ENCODE results near the gene TTLL4.
"Not testable (repeated sequence)": the region's sequence is repeated elsewhere in the genome, so short reads cannot be mapped to it uniquely, and the experiment has no call there.

The TTLL4 gene

DNA sequence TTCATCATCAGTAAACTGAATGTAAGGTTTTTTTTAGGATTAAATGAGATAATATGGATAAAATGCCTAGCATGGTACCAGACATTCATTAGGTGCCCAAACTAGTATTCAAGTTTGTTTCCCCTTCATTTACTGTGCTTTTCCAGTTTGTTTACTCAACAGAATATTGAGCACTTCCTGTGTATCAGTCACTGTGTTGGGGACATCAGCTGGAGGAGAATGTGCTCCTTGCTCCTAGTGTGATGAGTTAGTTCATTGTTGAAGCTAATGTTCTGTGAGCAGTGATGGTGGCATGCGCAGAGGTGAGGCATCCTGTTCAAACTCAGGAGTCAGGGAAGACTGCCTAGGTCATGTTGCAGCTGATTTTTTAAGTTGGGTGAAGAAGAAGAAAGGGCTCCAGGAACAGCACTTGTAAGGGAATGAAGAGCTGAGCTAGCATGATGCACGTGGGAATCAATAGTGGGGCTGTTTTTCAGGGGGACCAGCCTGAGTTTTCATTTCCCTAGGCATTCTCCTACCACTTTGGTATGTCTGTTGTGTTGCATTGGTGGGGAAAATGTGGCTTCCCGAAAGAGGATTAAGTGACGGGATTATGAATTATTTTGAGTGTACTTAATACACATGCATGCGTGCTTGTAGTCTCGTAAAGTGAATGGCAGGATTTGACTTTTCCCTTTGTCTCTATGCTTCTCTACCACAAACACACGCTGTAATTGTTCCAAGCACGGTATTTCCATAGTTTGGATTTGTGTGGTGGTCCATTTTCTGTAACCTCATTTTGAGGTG lies 23.7 kb downstream of the TTLL4 start:
- peak overlapping the region; percentile 88 for H3K27ac ChIP-seq
- DNase-seq (ENCODE audit: low read depth, low spot score): no peak

DNA sequence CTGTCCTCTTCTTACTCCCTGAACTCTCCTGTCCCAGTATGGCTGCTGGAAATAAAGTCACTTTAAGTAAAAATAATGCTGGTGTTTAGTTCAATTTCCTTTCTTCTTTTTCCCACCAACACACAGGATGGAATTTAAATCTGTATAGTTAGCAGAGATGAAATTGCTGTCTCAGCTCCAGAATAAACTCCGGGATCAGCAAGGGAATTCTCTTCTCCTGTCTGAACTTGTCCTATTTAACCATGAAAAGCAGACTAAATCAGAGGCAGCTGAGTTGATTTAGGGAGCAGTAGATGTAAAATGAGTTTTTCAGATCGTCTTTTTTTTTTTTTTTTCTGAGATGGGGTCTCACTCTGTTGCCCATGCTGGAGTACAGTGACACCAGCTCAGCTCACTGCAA lies 25.9 kb downstream of the TTLL4 start:
- H3K27ac ChIP-seq: no peak overlapping the region
- no peak for DNase-seq (ENCODE audit: low read depth, low spot score)

DNA sequence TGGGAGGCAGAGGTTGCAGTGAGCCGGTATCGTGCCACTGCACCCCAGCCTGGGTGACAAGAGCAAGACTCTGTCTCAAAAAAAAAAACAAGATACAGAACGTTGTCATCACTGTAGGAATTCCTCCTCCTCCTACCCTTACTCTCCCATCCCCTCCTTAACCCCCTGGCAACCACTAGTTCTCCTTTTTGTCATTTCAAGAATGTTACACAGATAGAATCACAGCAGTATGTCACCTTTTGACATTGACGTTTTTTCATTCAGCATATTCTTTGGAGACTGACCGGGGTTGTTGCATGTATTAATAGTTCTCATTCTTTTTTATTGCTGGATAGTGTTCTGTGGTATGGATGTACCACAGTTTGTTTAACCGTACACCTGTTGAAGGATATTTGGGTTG lies 32.4 kb downstream of the TTLL4 start:
- DNase-seq (ENCODE audit: low read depth, low spot score): no peak
- H3K27ac ChIP-seq: no peak overlapping the region

DNA sequence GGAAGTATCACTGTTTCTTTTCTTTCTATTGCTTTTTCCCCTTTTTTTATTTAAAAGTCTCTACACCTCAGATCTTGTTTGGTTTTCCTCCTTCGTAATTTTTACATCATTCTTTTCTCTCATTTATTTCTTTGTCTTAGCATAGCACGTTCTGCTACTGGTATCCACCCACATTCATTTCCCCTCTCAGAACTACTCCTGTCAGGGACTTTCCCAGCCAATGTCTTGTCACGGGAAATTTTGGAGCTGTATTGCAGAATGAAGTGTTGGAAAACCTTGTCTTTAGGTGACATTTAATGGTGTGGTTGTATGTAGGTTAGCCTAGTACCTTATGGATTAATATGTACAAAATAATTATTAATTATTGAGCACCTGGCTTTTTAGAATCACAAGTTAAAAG lies 34.0 kb downstream of the TTLL4 start:
- DNase-seq (ENCODE audit: low read depth, low spot score): no peak
- no peak overlapping the region for H3K27ac ChIP-seq

DNA sequence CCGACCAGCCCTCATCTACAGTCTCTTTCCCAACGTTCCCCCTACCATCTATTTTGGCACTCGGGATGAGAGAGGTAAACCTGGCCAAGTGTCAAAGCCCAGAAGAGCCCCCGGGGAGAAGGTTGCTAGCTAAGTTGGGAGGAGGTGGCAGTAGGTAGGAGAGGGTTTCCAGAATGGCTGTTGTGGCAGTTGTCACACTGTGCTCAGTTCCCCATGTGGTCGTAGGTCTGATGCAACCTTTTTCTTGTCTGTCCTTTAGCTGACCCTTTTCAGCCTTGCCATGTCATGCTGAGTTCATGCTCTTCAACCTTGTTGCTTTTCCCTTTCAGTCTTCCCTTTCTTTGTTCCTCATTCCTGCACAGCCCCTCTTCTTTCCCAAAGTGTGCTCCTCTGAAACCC lies 34.5 kb downstream of the TTLL4 start:
- DNase-seq (ENCODE audit: low read depth, low spot score): no peak
- peak overlapping the region; percentile 39 for H3K27ac ChIP-seq

DNA sequence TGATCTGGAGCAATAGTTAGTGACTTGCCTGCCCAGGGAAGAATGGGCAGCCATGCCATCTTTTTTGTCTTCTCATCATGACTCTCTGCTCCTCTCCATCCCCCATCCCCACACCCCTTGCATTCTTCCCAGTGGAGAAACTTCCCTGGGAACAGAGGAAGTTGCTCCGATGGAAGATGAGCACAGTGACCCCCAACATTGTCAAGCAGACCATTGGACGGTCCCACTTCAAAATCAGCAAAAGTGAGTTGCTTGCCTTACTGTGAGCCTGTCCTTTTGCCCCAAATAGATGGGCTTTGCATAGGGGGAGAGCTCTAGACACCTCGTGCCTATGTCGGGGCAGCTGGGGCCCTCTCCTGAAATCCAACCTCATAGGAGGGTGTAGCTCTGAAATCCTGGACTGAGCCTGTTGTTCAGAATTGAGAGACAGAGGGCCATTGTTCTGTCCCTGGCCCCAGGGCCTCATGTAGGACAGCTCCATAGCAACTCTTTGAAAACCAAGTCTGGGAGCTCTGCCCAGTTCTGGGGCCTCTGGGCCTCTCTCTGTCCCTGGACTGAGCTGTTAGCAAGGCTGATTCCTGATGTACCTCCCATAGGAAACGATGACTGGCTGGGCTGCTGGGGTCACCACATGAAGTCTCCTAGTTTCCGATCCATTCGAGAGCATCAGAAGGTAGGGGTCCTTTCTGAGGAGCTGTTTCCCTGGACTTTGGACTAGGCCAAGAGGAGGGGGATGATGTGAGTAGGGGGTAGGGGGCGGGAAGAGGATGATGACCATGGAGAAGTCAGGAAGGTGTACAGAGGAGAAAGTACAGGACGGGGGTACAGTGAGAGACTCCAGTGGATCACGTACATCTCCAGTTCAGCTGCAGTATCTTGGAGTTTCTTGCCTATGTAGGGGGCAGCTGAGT lies 35.2 kb downstream of the TTLL4 start:
- peak overlapping the region; percentile 39 for H3K27ac ChIP-seq
- peak; percentile 43 for DNase-seq (ENCODE audit: low read depth, low spot score)

DNA sequence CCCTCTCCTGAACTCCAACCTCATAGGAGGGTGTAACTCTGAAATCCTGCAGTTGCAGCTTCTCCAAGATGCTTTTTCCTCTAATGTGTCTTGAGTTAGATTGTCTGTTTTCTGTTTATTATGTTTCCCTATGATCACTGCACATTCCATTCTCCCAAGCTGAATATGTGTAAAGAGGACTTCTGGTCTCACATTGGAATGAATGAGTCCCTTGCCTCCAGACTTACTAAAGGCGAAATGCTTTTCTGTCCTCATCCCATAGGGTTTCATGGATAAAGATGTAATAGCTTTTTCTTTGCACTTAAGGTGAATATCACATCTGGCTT lies 35.8 kb downstream of the TTLL4 start:
- no peak overlapping the region for H3K27ac ChIP-seq
- no peak for DNase-seq (ENCODE audit: low read depth, low spot score)

DNA sequence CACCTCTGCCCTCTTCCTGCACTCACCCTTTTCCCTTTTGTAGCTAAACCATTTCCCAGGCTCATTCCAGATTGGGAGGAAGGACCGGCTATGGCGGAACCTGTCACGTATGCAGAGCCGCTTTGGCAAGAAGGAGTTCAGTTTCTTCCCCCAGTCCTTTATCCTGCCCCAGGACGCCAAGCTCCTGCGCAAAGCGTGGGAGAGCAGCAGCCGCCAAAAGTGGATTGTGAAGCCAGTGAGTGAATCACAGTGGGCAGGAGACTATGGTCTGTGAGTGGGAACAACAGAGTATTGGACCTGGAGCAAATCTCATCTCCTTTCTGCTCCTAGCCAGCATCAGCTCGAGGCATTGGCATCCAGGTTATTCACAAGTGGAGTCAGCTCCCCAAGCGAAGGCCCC lies 36.3 kb downstream of the TTLL4 start:
- no peak for DNase-seq (ENCODE audit: low read depth, low spot score)
- no peak overlapping the region for H3K27ac ChIP-seq

DNA sequence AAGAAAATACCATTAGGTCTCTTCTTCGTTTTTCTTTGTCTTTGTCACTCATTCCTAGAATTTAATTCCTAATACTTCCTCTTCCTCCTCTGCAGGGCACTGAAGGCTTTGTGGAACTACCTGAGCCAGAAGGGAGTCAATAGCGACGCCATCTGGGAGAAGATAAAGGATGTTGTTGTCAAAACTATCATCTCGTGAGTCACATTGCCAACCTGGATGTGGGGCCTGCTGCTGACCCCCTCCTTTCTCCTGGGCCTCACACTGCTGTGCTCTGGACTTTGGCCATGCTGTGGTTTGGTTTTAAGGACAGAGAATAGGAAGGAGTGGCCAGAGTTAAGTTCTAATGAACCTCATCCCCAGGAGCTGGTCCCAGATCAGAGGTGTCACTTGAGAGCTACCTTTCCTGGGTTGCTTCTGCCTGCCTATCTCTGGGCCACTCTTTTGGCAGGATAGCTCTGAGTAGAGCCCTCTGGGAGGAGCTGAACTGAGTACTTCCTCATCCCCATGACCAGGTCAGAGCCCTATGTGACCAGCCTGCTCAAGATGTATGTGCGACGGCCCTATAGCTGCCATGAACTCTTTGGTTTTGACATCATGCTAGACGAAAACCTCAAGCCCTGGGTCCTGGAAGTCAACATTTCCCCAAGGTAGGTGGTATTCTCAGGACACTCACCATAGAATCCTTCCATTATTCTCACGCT lies 38.3 kb downstream of the TTLL4 start:
- DNase-seq (ENCODE audit: low read depth, low spot score): no peak
- H3K27ac ChIP-seq: no peak overlapping the region

DNA sequence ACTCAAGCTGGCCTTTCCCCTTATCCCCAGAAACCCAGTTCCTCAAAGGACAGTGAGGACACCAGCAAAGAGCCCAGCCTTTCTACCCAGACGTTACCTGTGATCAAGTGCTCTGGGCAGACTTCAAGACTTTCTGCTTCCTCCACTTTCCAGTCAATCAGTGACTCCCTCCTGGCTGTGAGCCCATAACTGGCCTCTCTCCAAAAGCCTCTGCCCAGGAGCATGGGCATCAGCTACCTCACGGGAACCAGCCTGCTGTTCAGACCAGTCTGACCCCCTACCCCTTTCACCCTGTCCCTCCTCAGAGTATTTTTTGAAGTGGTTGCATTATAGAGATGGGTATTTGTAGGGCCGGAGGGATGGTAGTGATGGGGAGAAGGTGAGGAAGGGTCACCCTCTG lies 43.6 kb downstream of the TTLL4 start:
- H3K27ac ChIP-seq: no peak overlapping the region
- no peak for DNase-seq (ENCODE audit: low read depth, low spot score)

DNA sequence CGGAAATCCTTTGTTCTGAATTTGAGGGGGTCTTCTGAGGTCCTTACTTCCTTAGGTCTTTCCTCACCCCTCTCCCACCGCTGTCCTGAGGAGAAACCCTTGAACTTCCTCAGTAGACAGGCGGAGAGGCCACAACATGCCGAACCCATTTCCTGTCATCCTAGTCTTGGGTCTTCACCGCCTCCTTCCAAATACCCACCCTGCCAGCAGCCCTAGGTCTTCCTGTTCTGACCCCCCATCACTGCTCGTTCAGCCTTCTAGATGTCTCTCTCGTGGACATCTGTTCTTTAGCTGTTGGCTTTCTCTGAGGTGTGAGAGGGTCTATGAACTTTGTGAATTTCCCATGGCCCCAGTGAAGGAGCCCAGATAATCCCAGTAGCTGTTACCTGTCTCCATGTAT lies 44.1 kb downstream of the TTLL4 start:
- H3K27ac ChIP-seq: no peak overlapping the region
- DNase-seq (ENCODE audit: low read depth, low spot score): no peak

DNA sequence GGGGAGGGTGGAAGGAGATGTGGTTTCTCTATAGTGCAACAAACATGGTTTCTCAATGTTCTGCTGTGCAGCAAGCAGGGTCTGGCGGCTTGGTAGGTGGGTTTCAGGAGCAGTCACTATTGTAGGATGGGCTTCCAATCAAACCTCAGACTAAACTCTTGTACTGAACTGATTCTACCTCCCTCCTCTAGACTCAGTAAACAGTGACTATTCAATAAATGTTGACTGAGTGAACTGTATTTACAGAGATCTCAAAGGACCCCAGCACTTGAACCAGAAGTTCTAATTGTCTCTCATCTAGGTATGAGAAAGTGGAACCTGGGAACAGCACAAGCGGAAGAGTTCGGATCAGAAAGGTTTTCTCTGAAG lies 44.5 kb downstream of the TTLL4 start:
- DNase-seq (ENCODE audit: low read depth, low spot score): no peak
- no peak overlapping the region for H3K27ac ChIP-seq

DNA sequence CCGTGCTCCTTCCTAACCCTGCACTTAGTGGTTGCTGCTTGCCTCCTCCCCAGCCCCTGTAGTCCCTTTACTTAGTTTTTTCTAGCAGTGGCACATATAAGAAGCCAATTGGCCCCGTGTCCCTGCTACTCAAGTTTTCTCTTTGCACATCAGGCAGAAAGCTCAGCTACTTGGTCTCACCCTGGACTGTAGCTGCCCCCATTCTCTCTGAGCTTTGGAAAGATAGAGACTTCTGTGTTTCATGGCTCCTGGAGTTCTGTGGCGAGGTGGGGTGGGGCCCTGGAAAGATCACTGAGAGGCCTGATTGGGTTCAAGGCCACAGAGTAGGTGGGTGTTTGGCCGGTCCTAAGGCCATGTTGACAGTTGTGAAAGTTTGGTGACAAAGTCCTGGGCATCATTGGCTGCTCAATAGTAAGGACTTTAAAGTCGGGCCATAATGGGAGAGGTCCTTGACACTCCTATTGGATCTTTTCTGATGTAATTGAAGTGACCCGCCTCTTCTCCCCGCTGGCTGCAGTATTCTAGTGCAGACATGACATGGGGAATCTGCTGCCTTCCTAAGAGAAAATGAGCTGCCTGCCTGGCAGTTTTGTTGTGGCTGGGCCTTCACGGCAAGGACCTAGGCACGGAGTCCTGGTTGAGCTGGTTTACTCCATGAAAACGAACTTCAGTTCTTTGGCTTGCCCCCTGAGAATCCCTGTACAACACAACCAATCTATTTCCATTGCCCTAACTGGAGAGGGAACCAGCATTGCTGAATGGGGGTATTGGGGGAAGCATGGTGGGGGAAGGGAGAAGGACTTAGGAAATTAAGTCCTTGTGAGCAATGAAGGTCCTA lies 45.2 kb downstream of the TTLL4 start:
- DNase-seq (ENCODE audit: low read depth, low spot score): no peak
- no peak overlapping the region for H3K27ac ChIP-seq

DNA sequence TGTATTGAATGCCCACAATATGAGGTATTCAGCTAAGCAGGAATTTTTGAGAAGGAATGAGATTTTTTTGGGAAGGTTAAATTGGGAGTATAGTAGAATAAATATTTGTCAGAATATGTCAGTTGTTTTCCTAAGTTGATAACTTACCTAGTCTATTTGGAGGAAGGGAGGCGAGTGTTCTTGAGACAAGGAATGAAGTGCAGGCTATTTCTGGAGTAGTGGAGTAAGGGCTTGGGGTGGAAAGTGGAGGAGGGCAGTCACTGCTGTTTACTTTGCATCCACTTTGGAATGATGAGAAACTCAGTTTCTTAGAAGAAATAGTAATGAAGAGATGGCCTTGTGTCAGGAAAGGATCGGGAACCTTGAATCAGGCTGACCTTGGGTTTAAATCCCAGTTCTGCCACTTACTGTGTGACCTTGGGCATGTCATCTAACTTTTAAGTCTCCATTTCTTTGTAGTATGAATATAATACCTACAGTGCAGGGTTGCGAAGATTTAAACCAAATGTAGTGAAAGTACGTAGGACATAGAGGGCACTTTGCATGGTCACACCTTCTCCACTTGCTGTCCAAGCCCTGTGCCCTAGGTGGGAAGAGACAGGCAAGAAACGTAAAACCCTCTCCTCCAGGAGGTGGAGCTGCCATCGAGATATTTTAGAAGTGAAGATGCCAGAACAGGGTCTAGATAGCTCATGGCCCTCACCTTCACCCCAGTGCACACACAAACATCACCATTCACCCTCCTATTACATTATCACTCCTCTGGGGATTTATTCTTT lies 46.2 kb downstream of the TTLL4 start:
- DNase-seq (ENCODE audit: low read depth, low spot score): no peak
- no peak overlapping the region for H3K27ac ChIP-seq

DNA sequence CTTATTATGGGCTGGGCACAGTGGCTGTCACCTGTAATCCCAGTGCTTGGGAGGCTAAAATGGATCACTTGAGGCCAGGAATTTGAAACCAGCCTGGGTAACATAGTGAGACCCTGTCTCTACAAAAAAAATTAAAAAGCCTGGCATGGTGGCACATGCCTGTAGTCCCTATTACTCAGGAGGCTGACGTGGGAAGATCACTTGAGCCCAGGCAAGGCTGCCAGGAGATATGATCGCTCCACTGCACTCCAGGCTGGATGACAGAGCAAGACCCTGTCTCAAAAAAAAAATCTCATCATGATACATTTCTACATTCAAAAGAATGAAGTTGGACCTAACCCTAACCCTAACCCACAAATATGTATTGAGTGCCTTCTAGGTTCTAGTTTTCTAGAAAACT lies 51.2 kb downstream of the TTLL4 start:
- no peak overlapping the region for H3K27ac ChIP-seq
- no peak for DNase-seq (ENCODE audit: low read depth, low spot score)

DNA sequence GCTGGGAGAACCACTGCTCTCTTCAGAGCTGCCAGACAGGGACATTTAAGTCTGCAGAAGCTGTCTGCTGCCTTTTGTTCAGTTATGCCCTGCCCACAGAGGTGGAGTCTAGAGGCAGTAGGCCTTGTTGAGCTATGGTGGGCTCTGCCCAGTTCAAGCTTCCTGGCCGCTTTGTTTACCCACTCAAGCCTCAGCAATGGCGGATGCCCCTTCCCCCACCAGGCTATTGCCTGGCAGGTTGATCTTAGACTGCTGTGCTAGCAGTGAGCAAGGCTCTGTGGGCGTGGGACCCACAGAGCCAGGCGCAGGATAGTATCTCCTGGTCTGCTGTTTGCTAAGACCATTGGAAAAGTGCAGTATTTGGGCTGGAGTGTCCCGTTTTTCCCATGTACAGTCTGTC lies 62.1 kb downstream of the TTLL4 start:
- DNase-seq (ENCODE audit: low read depth, low spot score); H3K27ac ChIP-seq: not testable (repeated sequence)

DNA sequence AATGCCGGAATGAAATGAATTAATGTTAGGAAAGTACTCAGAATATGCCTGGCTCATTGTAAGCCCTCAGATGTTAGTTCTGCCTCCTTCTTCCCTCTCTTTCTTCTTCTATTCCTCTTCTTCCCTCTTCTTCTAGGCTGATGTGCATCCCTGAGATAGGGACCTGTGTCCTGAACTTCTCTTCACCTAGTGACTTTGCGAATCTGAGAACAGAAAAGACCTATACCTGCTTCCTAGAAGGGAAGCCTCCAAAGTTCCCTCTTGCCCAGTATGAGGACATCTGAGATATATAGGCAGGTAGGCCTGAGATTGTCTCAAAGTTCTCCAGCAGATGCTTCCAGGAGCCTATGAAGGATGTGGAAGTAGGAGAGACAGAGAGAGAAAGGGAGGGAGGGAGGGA lies 63.2 kb downstream of the TTLL4 start:
- no peak overlapping the region for H3K27ac ChIP-seq
- no peak for DNase-seq (ENCODE audit: low read depth, low spot score)

DNA sequence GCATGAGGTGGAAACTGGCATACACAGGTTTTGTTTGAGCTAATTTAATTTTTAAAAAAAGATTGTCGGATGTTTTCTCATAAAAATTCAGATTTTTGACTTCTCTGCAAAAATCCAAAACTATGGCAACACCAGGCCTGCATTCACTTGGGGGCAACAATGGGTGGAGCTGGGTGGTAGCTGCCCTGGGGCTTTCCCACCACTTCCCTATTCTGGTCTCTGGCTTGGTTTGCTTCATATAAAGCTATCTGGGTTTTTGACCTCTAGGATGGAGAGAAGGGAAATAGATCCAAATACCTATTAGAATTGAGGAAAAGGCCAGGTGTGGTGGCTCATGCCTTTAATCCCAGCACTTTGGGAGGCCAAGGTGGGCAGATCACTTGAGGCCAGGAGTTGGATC lies 65.9 kb downstream of the TTLL4 start:
- no peak overlapping the region for H3K27ac ChIP-seq
- DNase-seq (ENCODE audit: low read depth, low spot score): no peak

DNA sequence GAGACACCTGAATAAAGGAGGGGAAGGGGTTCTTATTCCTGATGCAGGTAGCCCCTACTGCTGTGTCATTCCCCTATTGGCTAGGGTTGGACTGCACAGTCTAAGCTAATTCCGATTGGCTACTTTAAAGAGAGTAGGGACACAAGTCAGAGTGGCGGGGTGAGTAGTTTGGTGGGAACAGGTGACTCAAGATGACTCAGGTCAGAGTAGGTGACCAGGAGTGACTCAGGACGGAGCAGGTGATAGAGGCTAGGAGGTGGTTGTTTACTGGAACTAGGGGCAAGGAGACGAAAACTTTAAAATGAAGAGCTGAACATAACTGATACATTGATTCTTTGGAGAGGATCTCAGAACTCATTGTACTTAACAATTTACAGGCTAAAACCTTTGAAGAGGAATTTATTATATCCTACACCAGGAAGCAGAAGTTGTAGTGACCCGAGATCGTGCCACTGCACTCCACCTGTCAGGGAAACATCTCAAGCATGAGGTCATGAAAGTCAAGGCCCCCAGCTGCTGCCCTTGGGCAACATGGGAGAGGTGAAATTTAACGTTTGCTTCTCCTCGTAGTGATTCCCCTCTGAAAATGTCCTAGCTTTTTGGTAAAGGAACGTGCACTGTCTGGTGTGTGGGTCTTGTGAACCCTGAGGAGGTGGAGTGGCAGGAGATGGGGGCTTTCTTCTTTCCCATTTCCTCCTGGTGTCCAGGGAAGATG lies 66.8 kb downstream of the TTLL4 start:
- no peak overlapping the region for H3K27ac ChIP-seq
- DNase-seq (ENCODE audit: low read depth, low spot score): no peak
